Thyroid gland (tissue), 4 donors: Measurements from ENCODE around the gene ATG12.

ENCODE experiments used
- POLR2A ChIP-seq, 2 donors: fragments of 450-650 bp; IDR thresholded peaks; one replicate each; pipeline ENCODE4 v1.6.1; 2017; ENCODE audit warnings: antibody characterized with exemption in 2 of 2, mild to moderate bottlenecking in 2 of 2, moderate library complexity in 1 of 2
- TF ChIP-seq, protein P1 (sequence below), 6 experiments: fragments of 200-600 bp in 3 of 6; fragments of 450-650 bp in 3 of 6; sonication (generic) in 3 of 6; IDR thresholded peaks; one replicate each; pipeline ENCODE4 v1.5.1; 2016 to 2019; ENCODE audit warnings: antibody characterized with exemption in 6 of 6, mild to moderate bottlenecking in 2 of 6, inconsistent platforms in 1 of 6, moderate library complexity in 1 of 6

GRCh38 chr5:115838885-115839518, 2.4 kb downstream of the ATG12 start:
- TF ChIP-seq, protein P1, sequence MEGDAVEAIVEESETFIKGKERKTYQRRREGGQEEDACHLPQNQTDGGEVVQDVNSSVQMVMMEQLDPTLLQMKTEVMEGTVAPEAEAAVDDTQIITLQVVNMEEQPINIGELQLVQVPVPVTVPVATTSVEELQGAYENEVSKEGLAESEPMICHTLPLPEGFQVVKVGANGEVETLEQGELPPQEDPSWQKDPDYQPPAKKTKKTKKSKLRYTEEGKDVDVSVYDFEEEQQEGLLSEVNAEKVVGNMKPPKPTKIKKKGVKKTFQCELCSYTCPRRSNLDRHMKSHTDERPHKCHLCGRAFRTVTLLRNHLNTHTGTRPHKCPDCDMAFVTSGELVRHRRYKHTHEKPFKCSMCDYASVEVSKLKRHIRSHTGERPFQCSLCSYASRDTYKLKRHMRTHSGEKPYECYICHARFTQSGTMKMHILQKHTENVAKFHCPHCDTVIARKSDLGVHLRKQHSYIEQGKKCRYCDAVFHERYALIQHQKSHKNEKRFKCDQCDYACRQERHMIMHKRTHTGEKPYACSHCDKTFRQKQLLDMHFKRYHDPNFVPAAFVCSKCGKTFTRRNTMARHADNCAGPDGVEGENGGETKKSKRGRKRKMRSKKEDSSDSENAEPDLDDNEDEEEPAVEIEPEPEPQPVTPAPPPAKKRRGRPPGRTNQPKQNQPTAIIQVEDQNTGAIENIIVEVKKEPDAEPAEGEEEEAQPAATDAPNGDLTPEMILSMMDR (IDR thresholded peaks at IDR 0.05) = peak in 5 of 6 experiments; percentile 8 to 56 (median 47)
- TF ChIP-seq POLR2A (IDR thresholded peaks at IDR 0.05) = no peak
